Sigmoid colon (tissue), 7 donors: ENCODE data around the gene WT1. TPM values are rescaled to one million over a fixed set of nuclear protein-coding genes. Genes with fewer than 3 reads are reported as not detected.
A peak's percentile ranks its signal among the peaks of the same experiment; 100 is the strongest.

Source experiments
- DNase-seq: peaks from one replicate; pipeline ENCODE4 v3.0.0-alpha.2; 2019
- H3K27ac ChIP-seq, 4 donors: fragments of 200-600 bp; sonication (generic); one replicate each; pipeline ENCODE4 v1.5.1; 2016 to 2019; ENCODE audit warnings: mild to moderate bottlenecking in 1 of 4
- H3K27me3 ChIP-seq, 3 donors: fragments of 200-600 bp; sonication (generic); one replicate each; pipeline ENCODE4 v1.5.1; 2019; ENCODE audit warnings: mild to moderate bottlenecking in 1 of 3
- H3K36me3 ChIP-seq, 4 donors: fragments of 200-600 bp; sonication (generic); one replicate each; pipeline ENCODE4 v1.5.1; 2016 to 2019
- H3K4me1 ChIP-seq, 4 donors: fragments of 200-600 bp; sonication (generic); one replicate each; pipeline ENCODE4 v1.5.1; 2017 to 2019
- H3K4me3 ChIP-seq, 4 donors: fragments of 200-600 bp; sonication (generic); one replicate each; pipeline ENCODE4 v1.5.1; 2017 to 2019; ENCODE audit warnings: mild to moderate bottlenecking in 2 of 4, moderate library complexity in 1 of 4
- H3K9me3 ChIP-seq, 4 donors: fragments of 200-600 bp in 3 of 4; sonication (generic) in 3 of 4; one replicate each; pipeline versions ENCODE4 v1.5.1 to v1.6.1; 2013 to 2019
- CTCF ChIP-seq, 4 experiments: fragments of 450-650 bp in 3 of 4; fragments of 200-600 bp in 1 of 4; IDR thresholded peaks; one replicate each; pipeline ENCODE4 v1.5.1; 2016 to 2019; ENCODE audit warnings: antibody characterized with exemption in 4 of 4, mild to moderate bottlenecking in 3 of 4, moderate library complexity in 2 of 4
- EP300 ChIP-seq, 4 donors: sonication (generic); formaldehyde crosslinking; IDR thresholded peaks; one replicate each; pipeline ENCODE4 v1.6.1; 2017; ENCODE audit warnings: antibody characterized with exemption in 4 of 4
- POLR2A ChIP-seq, 2 donors: fragments of 450-650 bp; IDR thresholded peaks; one replicate each; pipeline ENCODE4 v1.6.1; 2016; ENCODE audit warnings: antibody characterized with exemption in 2 of 2, mild to moderate bottlenecking in 2 of 2, moderate library complexity in 2 of 2
- POLR2AphosphoS5 ChIP-seq, 4 donors: sonication (generic); formaldehyde crosslinking; IDR thresholded peaks; one replicate each; pipeline ENCODE4 v1.6.1; 2017; ENCODE audit warnings: antibody characterized with exemption in 4 of 4
- WGBS, 2 donors: extraction: QIAGEN DNeasy Blood & Tissue Kit; methylation state at CpG; one replicate each; pipeline ENCODE4 v1.1.7; 2013; 5-methylcytosine and 5-hydroxymethylcytosine counted together
- intact Hi-C: fragments of 100-400 bp; cut with DNase I; formaldehyde crosslinking; loops from one replicate; pipeline ENCODE4 v1.15.1; 2023
- polyA plus RNA-seq, 3 donors: library from polyadenylated mRNA; stranded (reverse); fragments of 200-250 nt; gene quantifications; one replicate each; pipeline ENCODE4 v1.2.3, GENCODE V29; 2013
- total RNA-seq, 4 donors: library from RNA; depleted of rRNA; stranded (reverse); fragments of >200 nt; gene quantifications; one replicate each; pipeline ENCODE4 v1.1.0, GENCODE V29; 2016
- donor health status: healthy with polysubstance abuse.
- donor health status: Bipolar disorder and iron deficiency.
- donor health status: healthy.

Gene WT1
- total and polyA plus RNA-seq, 7 donors, result 0.04 to 1.8 (median 1.3) TPM; not detected in 1

- no peak for DNase-seq
- 81 to 82% methylated on average over 4 of the region's 4 CpGs for WGBS, 2 donors
- no peaks in the 10 kb centered on the region for H3K27me3 ChIP-seq
- H3K36me3 ChIP-seq, result no peaks in the 10 kb centered on the region
- intact Hi-C loops, result no loop called here
- TF ChIP-seq POLR2AphosphoS5 (IDR thresholded peaks at IDR 0.05) (no peak), EP300 (IDR thresholded peaks at IDR 0.05) (no peak), POLR2A (IDR thresholded peaks at IDR 0.05) (no peak)
- no peak overlapping the region for H3K4me3 ChIP-seq
- H3K4me1 ChIP-seq, result peaks cover 0 to 16% (median 5%) of the 10 kb centered on the region in 4 donors
- H3K27ac ChIP-seq, result no peak overlapping the region
- no peaks in the 10 kb centered on the region for H3K9me3 ChIP-seq
Measured at GRCh38 chr11:32387411-32387810, 47.9 kb downstream of the WT1 start.

GRCh38 chr11:32386770-32387377, 48.5 kb downstream of the WT1 start:
- Histone ChIP-seq H3K4me3 (no peak overlapping the region), H3K4me1 (peaks cover 0 to 16% (median 5%) of the 10 kb centered on the region in 4 donors), H3K27me3 (no peaks in the 10 kb centered on the region), H3K27ac (no peak overlapping the region), H3K36me3 (no peaks in the 10 kb centered on the region), H3K9me3 (no peaks in the 10 kb centered on the region)
- peak in 3 of 4 donors; percentile 38 to 60 (median 52) for TF ChIP-seq POLR2AphosphoS5 (IDR thresholded peaks at IDR 0.05)
- TF ChIP-seq EP300 (IDR thresholded peaks at IDR 0.05), result no peak
- WGBS, 2 donors, result 22 to 37% methylated on average over 8 of the region's 8 CpGs
- DNase-seq, result no peak
- intact Hi-C loops, result no loop called here

- Histone ChIP-seq H3K27me3 (no peaks in the 10 kb centered on the region), H3K9me3 (no peaks in the 10 kb centered on the region), H3K27ac (no peak overlapping the region), H3K36me3 (no peaks in the 10 kb centered on the region), H3K4me3 (no peak overlapping the region), H3K4me1 (peaks cover 0 to 16% (median 5%) of the 10 kb centered on the region in 4 donors)
- TF ChIP-seq POLR2AphosphoS5 (IDR thresholded peaks at IDR 0.05) (no peak), EP300 (IDR thresholded peaks at IDR 0.05) (no peak), CTCF (IDR thresholded peaks at IDR 0.05) (no peak), POLR2A (IDR thresholded peaks at IDR 0.05) (no peak)
- intact Hi-C loops, result no loop called here
- WGBS, 2 donors, result 20 to 60% methylated on average over 2 of the region's 2 CpGs
- no peak for DNase-seq
Measured at GRCh38 chr11:32385998-32386397, 49.3 kb downstream of the WT1 start.

GRCh38 chr11:32382339-32383049, 52.8 kb downstream of the WT1 start:
- no peak overlapping the region for H3K4me3 ChIP-seq
- peaks cover 0 to 8% (median 3%) of the 10 kb centered on the region in 4 donors for H3K4me1 ChIP-seq
- intact Hi-C loops, result no loop called here
- H3K36me3 ChIP-seq, result no peaks in the 10 kb centered on the region
- no peaks in the 10 kb centered on the region for H3K27me3 ChIP-seq
- 70 to 84% methylated on average over 10 of the region's 10 CpGs for WGBS, 2 donors
- no peak for DNase-seq
- no peaks in the 10 kb centered on the region for H3K9me3 ChIP-seq
- no peak for TF ChIP-seq CTCF (IDR thresholded peaks at IDR 0.05)
- no peak for TF ChIP-seq EP300 (IDR thresholded peaks at IDR 0.05)
- no peak for TF ChIP-seq POLR2AphosphoS5 (IDR thresholded peaks at IDR 0.05)
- H3K27ac ChIP-seq, result no peak overlapping the region

GRCh38 chr11:32381179-32381578, 54.2 kb downstream of the WT1 start:
- H3K9me3 ChIP-seq, result no peaks in the 10 kb centered on the region
- H3K4me1 ChIP-seq, result peaks cover 0 to 3% (median under 1%) of the 10 kb centered on the region in 4 donors
- no peaks in the 10 kb centered on the region for H3K27me3 ChIP-seq
- DNase-seq, result no peak
- H3K27ac ChIP-seq, result no peak overlapping the region
- TF ChIP-seq CTCF (IDR thresholded peaks at IDR 0.05), result no peak
- no peak for TF ChIP-seq POLR2AphosphoS5 (IDR thresholded peaks at IDR 0.05)
- TF ChIP-seq EP300 (IDR thresholded peaks at IDR 0.05), result no peak
- no peak for TF ChIP-seq POLR2A (IDR thresholded peaks at IDR 0.05)
- WGBS, 2 donors, result 76 to 83% methylated on average over 9 of the region's 9 CpGs
- intact Hi-C loops, result no loop called here
- H3K36me3 ChIP-seq, result no peaks in the 10 kb centered on the region
- H3K4me3 ChIP-seq, result no peak overlapping the region
